CD4-positive, alpha-beta T cell treated with Interleukin-10 for 1 hour (primary cell): ENCODE measurements around the gene RNF10.
A peak's percentile ranks its signal among the peaks of the same experiment; 100 is the strongest.
"Not testable (repeated sequence)": the region's sequence is repeated elsewhere in the genome, so short reads cannot be mapped to it uniquely, and the experiment has no call there.

Experiments
- DNase-seq: peaks from one replicate; pipeline ENCODE4 v3.0.0-alpha.2; 2020

Gene RNF10

DNA sequence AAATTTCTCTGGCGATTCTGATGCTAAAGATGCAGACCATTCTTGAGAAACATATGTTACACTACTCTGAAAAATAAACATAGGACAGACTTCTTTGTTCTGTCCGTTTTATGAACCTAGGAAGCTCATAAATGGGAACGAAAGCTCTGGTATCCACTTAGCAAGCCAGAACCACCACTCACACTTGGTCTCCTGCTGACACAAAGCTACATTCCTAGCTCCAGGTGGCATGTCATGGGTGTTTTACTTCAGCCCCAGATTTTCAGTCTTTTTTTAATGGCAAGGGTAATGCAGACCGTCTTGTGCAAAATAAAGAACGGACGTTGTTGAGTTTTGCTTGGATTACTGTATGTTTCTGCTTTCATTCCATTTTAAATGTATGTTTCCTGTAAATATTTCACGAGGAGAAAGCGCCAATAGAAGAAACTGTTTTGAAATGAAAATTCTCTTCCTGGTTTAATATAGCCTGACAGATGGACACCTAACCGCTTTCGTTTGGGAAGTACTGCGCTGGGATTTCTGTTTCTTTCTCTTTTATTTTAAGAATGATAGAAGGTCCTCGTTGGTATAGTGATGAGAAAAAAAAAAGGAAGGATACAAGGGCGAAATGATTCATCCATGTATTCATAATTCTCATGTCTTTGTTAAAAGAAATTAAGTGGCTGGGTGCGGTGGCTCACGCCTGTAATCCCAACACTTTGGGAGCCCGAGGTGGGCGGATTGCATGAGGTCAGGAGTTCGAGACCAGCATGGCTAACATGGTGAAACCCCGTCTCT, 4.3 kb upstream of the RNF10 start:
- no peak for DNase-seq

GRCh38 chr12:120530418-120530761, 3.8 kb upstream of the RNF10 start:
- not testable (repeated sequence) for DNase-seq

GRCh38 chr12:120532701-120533238, 1.4 kb upstream of the RNF10 start:
- no peak for DNase-seq

DNA sequence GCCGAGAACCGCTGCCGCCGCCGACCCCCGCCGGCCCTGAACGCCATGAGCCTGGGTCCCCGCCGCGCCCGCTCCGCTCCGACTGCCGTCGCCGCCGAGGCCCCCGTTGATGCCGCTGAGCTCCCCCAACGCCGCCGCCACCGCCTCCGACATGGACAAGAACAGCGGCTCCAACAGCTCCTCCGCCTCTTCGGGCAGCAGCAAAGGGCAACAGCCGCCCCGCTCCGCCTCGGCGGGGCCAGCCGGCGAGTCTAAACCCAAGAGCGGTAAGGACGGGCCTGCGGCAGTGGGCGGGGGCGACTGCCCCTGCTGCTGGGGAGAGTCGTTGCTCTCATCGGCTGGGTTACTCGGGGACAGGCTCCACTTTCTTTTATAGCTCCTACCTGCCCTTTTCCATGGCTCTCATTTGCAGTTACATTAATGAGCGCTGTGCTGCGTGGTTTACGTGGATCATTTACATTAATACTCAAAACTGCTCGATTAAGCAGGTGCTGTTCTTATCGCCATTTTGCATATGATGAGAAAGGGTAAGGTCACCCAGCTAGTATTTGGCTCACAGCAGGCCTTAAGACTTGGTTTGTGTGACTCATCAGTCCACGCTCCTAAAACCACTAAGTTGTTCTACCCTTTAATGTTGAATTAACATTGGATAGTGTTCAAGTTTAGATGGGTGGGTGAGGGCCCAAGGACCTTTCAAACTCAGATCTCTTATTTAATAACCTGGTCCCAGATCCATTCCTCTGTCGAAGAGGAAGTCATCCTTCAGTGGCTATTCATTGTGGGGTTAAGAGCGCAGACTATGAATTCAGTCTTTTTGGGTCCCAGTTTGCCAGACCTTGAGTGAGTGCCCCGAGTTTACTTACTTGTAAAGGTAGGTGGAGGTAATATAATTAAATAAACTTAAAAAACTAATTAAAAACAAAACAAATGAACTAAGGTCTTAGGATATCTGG, 823 bp downstream of the RNF10 start:
- peak; percentile 65 for DNase-seq

GRCh38 chr12:120536064-120536791, 2.1 kb downstream of the RNF10 start:
- peak; percentile 55 for DNase-seq

DNA sequence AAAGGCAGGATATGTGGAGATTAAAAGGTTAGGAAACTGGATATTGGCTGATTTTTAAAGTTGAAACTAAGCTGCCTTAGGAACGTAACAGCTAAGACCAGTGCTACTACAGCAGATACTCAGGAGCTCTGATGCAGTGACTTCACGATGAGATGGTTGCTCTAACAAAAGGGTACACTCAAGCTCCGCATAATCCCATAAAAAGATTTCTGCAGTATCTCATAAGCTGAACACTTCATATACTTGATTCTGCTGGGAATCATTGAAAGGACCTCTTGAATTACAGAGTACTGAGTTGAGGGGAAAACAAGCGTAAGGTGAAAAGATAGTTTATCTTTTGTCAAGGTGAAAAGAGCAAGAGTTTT, 3.7 kb downstream of the RNF10 start:
- no peak for DNase-seq

GRCh38 chr12:120538281-120539156, 4.4 kb downstream of the RNF10 start:
- DNase-seq, result peak; percentile 14

DNA sequence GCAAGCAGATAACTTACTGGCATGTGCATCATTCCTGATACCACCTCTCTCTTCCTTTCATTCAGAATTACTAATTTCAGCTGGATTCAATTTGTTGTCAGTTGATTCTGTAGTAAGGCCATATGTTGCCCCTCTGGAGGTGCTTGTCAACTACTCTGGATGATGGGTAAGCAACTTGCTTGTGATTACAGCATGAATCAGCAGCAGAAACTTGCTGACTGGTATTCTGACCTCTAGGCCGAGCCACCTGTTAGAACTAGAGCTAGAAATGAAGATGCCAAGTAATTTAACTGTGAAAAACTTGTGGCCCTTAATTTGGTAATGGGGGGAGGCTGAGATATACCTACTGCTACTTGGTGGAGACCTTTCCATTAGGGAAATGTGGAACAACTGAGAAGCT, 5.1 kb downstream of the RNF10 start:
- no peak for DNase-seq

- no peak for DNase-seq
Observed at GRCh38 chr12:120540445-120540844, 6.3 kb downstream of the RNF10 start.

DNA sequence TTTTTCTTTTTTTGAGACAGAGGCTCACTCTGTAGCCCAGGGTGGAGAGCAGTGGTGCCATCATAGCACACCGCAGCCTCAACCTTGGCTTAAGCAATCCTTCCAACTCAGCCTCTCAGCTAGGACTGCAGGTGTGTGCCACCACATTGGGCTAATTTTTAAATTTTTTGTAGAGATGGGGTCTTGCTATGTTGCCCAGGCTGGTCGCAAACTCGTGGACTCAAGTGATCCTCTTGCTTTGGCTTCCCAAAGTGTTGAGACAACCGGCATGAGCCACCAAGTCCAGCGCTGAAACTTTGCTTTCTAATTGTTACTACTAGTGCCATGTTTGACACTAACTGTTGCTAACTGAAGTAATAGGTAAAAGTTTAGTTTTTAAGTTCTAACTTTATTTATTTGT, 8.0 kb downstream of the RNF10 start:
- no peak for DNase-seq

- no peak for DNase-seq
Observed at GRCh38 chr12:120544691-120545090, 10.5 kb downstream of the RNF10 start.

- no peak for DNase-seq
Observed at GRCh38 chr12:120546050-120546386, 11.9 kb downstream of the RNF10 start.

- no peak for DNase-seq
Observed at GRCh38 chr12:120554678-120555077, 20.5 kb downstream of the RNF10 start.

DNA sequence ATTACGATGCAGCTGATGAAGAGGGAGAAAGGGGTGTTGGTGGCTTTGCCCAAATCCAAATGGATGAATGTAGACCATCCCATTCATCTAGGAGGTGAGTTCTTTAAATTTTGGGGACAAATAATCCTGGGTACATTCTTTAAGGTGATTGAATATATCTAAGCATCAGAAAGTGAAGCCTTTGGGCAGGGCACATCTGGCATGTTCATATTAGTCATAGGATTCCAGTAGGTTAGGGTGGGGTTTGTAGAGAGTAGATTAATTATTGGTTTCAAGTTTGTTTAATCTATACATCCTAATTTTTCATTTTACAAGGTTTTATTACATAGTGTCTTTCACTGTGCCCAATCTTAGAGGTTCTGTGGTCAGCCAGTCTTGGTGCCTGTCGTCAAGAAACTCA, 23.4 kb downstream of the RNF10 start:
- no peak for DNase-seq

GRCh38 chr12:120562906-120563305, 28.8 kb downstream of the RNF10 start:
- DNase-seq, result no peak

- DNase-seq, result no peak
Observed at GRCh38 chr12:120563495-120563894, 29.3 kb downstream of the RNF10 start.

DNA sequence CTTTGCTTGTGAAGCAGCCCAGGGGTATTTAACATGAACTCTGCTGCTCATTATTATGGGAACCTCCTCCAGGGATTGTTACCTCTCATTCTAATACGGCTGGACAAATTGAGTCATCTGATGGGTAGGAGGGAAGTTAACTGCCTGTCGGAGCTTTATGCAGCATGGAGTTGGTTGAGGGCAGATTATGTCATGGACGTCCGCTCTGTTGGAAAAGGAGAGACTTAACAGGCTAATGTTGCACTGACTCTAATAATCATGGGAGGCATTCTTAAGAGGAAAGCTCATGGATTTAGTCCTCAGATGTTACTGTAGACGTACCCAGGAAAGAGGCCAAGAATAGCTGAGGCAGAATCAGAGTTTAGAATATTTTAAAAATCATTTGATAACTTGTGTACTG, 37.1 kb downstream of the RNF10 start:
- no peak for DNase-seq

DNA sequence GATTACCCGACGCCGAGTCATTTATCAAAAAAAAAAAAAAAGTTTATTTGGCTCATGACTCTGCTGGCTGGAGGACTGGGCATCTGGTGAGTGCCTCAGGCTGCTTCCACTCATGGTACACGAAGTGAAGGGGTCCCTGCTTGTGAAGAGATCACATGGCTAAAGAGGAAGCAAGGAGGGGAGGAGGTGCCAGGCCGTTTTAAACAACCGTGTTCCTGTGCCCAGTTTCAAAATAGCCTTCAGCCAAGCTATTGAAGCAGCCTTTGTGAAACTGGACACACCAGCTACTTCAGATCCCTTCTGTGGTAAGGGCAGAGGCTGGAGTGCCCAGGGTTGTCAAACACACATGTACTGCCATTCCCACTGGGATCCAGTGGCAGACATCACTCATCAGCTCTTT, 39.4 kb downstream of the RNF10 start:
- no peak for DNase-seq

GRCh38 chr12:120574106-120574505, 40.0 kb downstream of the RNF10 start:
- no peak for DNase-seq

DNA sequence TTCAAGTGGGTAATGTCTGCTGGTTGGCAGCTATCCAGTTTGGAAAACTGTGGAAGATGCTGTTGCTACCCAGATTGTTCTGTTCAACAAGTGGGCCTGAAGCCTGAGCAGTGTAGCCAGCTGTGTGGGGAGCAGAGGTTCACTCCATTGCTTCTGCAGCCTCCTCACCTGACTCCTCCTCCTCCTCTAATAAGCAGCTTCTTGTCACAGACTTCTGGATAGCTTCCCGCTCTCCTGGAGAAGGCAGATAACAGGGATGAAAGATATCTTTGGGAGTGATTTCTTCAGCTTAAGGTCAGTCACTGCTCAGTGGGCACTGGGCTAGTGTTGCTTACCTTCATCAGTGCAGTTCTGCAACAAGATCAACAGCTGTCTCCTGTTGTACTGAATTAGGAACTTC, 45.0 kb downstream of the RNF10 start:
- DNase-seq, result no peak

GRCh38 chr12:120580787-120581723, 46.9 kb downstream of the RNF10 start, which contains the start of gene POP5:
Gene POP5 (minus strand): TSS chr12:120581402. CDS start chr12:120581362, 40 bp downstream.
- peak; percentile 96 for DNase-seq
